Measurements from ENCODE around the gene PRRC2B.

GRCh38 chr9:131387394-131387793 lies 6.5 kb upstream of the PRRC2B start:
- no peak for TF ChIP-seq POLR2A (IDR thresholded peaks at IDR 0.05; ENCODE audit: low read length)
- no peak for TF ChIP-seq GATA1 (IDR thresholded peaks at IDR 0.05; ENCODE audit: low read depth, low read length)

Data from erythroblast (primary cell).